H1 (cell line): ENCODE results near the gene S100A13. TPM values are rescaled to one million over a fixed set of nuclear protein-coding genes. Genes with fewer than 3 reads are reported as not detected.
"Not testable (repeated sequence)": the region's sequence is repeated elsewhere in the genome, so short reads cannot be mapped to it uniquely, and the experiment has no call there.

Experiments used
- CTCF ChIA-PET: fragments of 300-600 bp; sonication (Branson Sonifier 250); formaldehyde crosslinking; loops from one replicate; lab custom pipeline; 2021; ENCODE audit not compliant: partially characterized antibody; lab: Charles Lee
- POLR2A ChIA-PET: fragments of 300-600 bp; sonication (Branson Sonifier 250); formaldehyde crosslinking; loops from one replicate; lab custom pipeline; 2021; ENCODE audit warnings: inconsistent platforms; ENCODE audit not compliant: partially characterized antibody; lab: Charles Lee
- DNase-seq, 2 experiments: peaks; one replicate each; pipeline versions ENCODE4 v3.0.0 to v3.0.0-alpha.2; 2010 to 2022; ENCODE audit warnings: low spot score in 2 of 2, low read depth in 1 of 2, mixed read lengths in 1 of 2
- FAIRE-seq: peaks from 2 replicates; lab custom pipeline; 2011; peaks lifted over from hg19 to GRCh38; lab: Jason Lieb, UNC
- H2AFZ ChIP-seq: 2 replicates; pipeline ENCODE4 v1.8.1; 2012; ENCODE audit warnings: low read length, inconsistent platforms
- H2AK5ac ChIP-seq: 2 replicates; pipeline ENCODE4 v1.6.1; 2013; ENCODE audit warnings: low read depth, low read length
- H2BK120ac ChIP-seq: replicated peaks from 2 replicates; pipeline ENCODE3; 2013; ENCODE audit warnings: low read depth, low read length, inconsistent platforms
- H2BK12ac ChIP-seq: 2 replicates; pipeline ENCODE4 v1.6.1; 2013; ENCODE audit warnings: low read depth, low read length
- H2BK15ac ChIP-seq: 2 replicates; pipeline ENCODE4 v1.6.1; 2013; ENCODE audit warnings: low read length
- H2BK20ac ChIP-seq: 2 replicates; pipeline ENCODE4 v1.6.1; 2013; ENCODE audit warnings: low read length
- H2BK5ac ChIP-seq: 2 replicates; pipeline ENCODE4 v1.6.1; 2013; ENCODE audit warnings: low read depth, low read length
- H3K14ac ChIP-seq: 2 replicates; pipeline ENCODE4 v1.6.1; 2013; ENCODE audit warnings: inconsistent platforms; ENCODE audit not compliant: insufficient read length
- H3K18ac ChIP-seq: 2 replicates; pipeline ENCODE4 v1.6.1; 2013; ENCODE audit warnings: low read length; ENCODE audit errors: extremely low read depth
- H3K23ac ChIP-seq: 2 replicates; pipeline ENCODE4 v1.6.1; 2013; ENCODE audit warnings: inconsistent platforms; ENCODE audit not compliant: insufficient read length
- H3K23me2 ChIP-seq: 2 replicates; pipeline ENCODE4 v1.6.1; 2013; ENCODE audit warnings: low read depth, low read length
- H3K27ac ChIP-seq: 2 replicates; pipeline ENCODE4 v1.6.1; 2011; ENCODE audit warnings: low read depth, low read length, inconsistent platforms
- H3K27me3 ChIP-seq, 4 experiments: replicated peaks in 1 of 4; 1 replicate in 1 of 4; 2 replicates in 3 of 4; pipeline versions ENCODE4 v1.6.1 to v1.8.1; 2011 to 2013; ENCODE audit warnings: low read length in 3 of 4, mild to moderate bottlenecking in 3 of 4, inconsistent platforms in 2 of 4, mixed read lengths in 2 of 4, moderate library complexity in 1 of 4; ENCODE audit not compliant: control insufficient read depth in 3 of 4, insufficient read depth in 3 of 4; ENCODE audit errors: extremely low read depth in 1 of 4
- H3K36me3 ChIP-seq, 4 experiments: 2 replicates each; pipeline versions ENCODE4 v1.6.1 to v1.8.1; 2011 to 2013; ENCODE audit warnings: mild to moderate bottlenecking in 4 of 4, low read length in 3 of 4, moderate library complexity in 2 of 4, control low read depth in 1 of 4, inconsistent platforms in 1 of 4; ENCODE audit not compliant: insufficient read depth in 4 of 4, control insufficient read depth in 2 of 4
- H3K4ac ChIP-seq: replicated peaks from 2 replicates; pipeline ENCODE3; 2013; ENCODE audit warnings: low read length, low read depth, mixed read lengths, inconsistent platforms; ENCODE audit not compliant: insufficient read length
- H3K4me1 ChIP-seq, 4 experiments: replicated peaks in 1 of 4; 1 replicate in 1 of 4; 2 replicates in 3 of 4; pipeline versions ENCODE4 v1.6.1 to v1.8.1; 2011 to 2013; ENCODE audit warnings: low read length in 3 of 4, inconsistent platforms in 2 of 4, mixed read lengths in 1 of 4; ENCODE audit not compliant: insufficient read depth in 4 of 4, control insufficient read depth in 3 of 4
- H3K4me2 ChIP-seq, 2 experiments: 2 replicates each; pipeline versions ENCODE4 v1.6.1 to v1.8.1; 2011 to 2013; ENCODE audit warnings: low read depth in 2 of 2, low read length in 2 of 2, control low read depth in 1 of 2, inconsistent platforms in 1 of 2, mild to moderate bottlenecking in 1 of 2; ENCODE audit not compliant: insufficient read depth in 1 of 2
- H3K4me3 ChIP-seq, 4 experiments: fragments of 200-600, 300-600 bp in 1 of 4; sonication (generic), shearing (Covaris generic), sonication (Bioruptor Twin) in 1 of 4; 2 replicates each; pipeline versions ENCODE4 v1.5.1 to v1.8.1; 2011 to 2016; ENCODE audit warnings: low read length in 4 of 4, low read depth in 3 of 4, control low read depth in 2 of 4, inconsistent platforms in 2 of 4, mild to moderate bottlenecking in 2 of 4, mixed read lengths in 1 of 4, moderate library complexity in 1 of 4; ENCODE audit not compliant: insufficient read depth in 2 of 4; ENCODE audit errors: extremely low read depth in 1 of 4
- H3K56ac ChIP-seq: replicated peaks from 2 replicates; pipeline ENCODE3; 2013; ENCODE audit warnings: low read depth, mild to moderate bottlenecking, mixed read lengths, low read length, inconsistent platforms; ENCODE audit not compliant: insufficient read length
- H3K79me1 ChIP-seq: 2 replicates; pipeline ENCODE4 v1.6.1; 2013; ENCODE audit warnings: low read depth, low read length, control low read depth
- H3K79me2 ChIP-seq, 2 experiments: 2 replicates each; pipeline versions ENCODE4 v1.6.1 to v1.8.1; 2012 to 2013; ENCODE audit warnings: low read length in 2 of 2, mild to moderate bottlenecking in 2 of 2, inconsistent platforms in 1 of 2; ENCODE audit not compliant: insufficient read depth in 2 of 2, control insufficient read depth in 1 of 2
- H3K9ac ChIP-seq, 4 experiments: replicated peaks in 1 of 4; 1 replicate in 1 of 4; 2 replicates in 3 of 4; pipeline versions ENCODE4 v1.6.1 to v1.8.1; 2011 to 2013; ENCODE audit warnings: low read depth in 3 of 4, low read length in 3 of 4, control low read depth in 2 of 4, mild to moderate bottlenecking in 2 of 4, moderate library complexity in 2 of 4, inconsistent platforms in 1 of 4; ENCODE audit errors: extremely low read depth in 1 of 4
- H3K9me3 ChIP-seq, 2 experiments: 2 replicates each; pipeline versions ENCODE4 v1.6.1 to v1.8.1; 2012 to 2013; ENCODE audit warnings: mild to moderate bottlenecking in 2 of 2, moderate library complexity in 2 of 2, control low read depth in 1 of 2, inconsistent platforms in 1 of 2, low read depth in 1 of 2, low read length in 1 of 2, mixed read lengths in 1 of 2; ENCODE audit not compliant: insufficient read depth in 2 of 2
- H4K20me1 ChIP-seq, 2 experiments: replicated peaks in 1 of 2; 2 replicates each; pipeline versions ENCODE3 to v1.8.1; 2011 to 2013; ENCODE audit warnings: inconsistent platforms in 2 of 2, low read length in 2 of 2, mild to moderate bottlenecking in 1 of 2; ENCODE audit not compliant: insufficient read depth in 2 of 2, control insufficient read depth in 1 of 2
- H4K5ac ChIP-seq: 2 replicates; pipeline ENCODE4 v1.6.1; 2013; ENCODE audit warnings: low read length, low read depth, mixed read lengths, inconsistent platforms; ENCODE audit not compliant: insufficient read length
- H4K8ac ChIP-seq: 2 replicates; pipeline ENCODE4 v1.8.0; 2013; ENCODE audit warnings: mild to moderate bottlenecking, moderate library complexity, low read length, inconsistent platforms; ENCODE audit not compliant: insufficient read depth; ENCODE audit errors: extremely low read depth
- H4K91ac ChIP-seq: replicated peaks from 2 replicates; pipeline ENCODE3; 2013; ENCODE audit warnings: low read length, mixed read lengths, inconsistent platforms; ENCODE audit not compliant: insufficient read length
- WGBS, 2 experiments: shearing (Covaris generic) in 1 of 2; methylation state at CpG; one replicate each; pipeline versions ENCODE4 v1.1.6 to v1.1.7; 2013 to 2015; ENCODE audit warnings: low lambda C conversion rate in 2 of 2, mixed read lengths in 2 of 2, inconsistent platforms in 1 of 2, low coverage in 1 of 2, missing lambda C conversion rate in 1 of 2; ENCODE audit not compliant: insufficient replicate concordance in 2 of 2, insufficient coverage in 1 of 2, insufficient read length in 1 of 2; ENCODE audit errors: extremely low coverage in 1 of 2, missing lambda C conversion rate in 1 of 2; 5-methylcytosine and 5-hydroxymethylcytosine counted together
- polyA plus RNA-seq, 7 experiments: library from polyadenylated mRNA; depleted of rRNA in 3 of 7; stranded (reverse) in 5 of 7; unstranded in 2 of 7; fragments of >200 nt in 5 of 7; fragments of 200-250 nt in 2 of 7; gene quantifications; 1 replicate in 5 of 7; 2 replicates in 1 of 7; 4 replicates in 1 of 7; pipeline versions ENCODE4 v1.2.1 to v1.2.3, GENCODE V29; 2011 to 2013; ENCODE audit warnings: missing spikeins in 2 of 7, mixed read lengths in 2 of 7
- total RNA-seq: library from RNA; stranded (reverse); fragmentation: NEBNext Ultra II Directional; extraction: Animal tissue kit (Norgen Biotek cat#: 25700); gene quantifications from 2 replicates; pipeline ENCODE4 v1.2.1, GENCODE V29; 2021

The S100A13 gene
- total and polyA plus RNA-seq, 2 of the 8 experiments (the other 6 are each of a cell fraction or from before 2014, with no cell fraction given): 63.6 to 127 TPM

DNA sequence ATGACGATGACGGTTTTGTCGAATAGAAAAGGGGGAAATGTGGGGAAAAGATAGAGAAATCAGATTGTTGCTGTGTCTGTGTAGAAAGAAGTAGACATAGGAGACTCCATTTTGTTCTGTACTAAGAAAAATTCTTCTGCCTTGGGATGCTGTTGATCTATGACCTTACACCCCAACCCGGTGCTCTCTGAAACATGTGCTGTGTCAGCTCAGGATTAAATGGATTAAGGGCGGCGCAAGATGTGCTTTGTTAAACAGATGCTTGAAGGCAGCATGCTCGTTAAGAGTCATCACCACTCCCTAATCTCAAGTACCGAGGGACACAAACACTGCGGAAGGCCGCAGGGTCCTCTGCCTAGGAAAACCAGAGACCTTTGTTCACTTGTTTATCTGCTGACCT is 51.8 kb downstream of the S100A13 start:
- H4K20me1 ChIP-seq, FAIRE-seq, H3K36me3 ChIP-seq, H3K9ac ChIP-seq, H3K4me3 ChIP-seq, H2AFZ ChIP-seq, H4K5ac ChIP-seq, H4K91ac ChIP-seq, H2BK20ac ChIP-seq, H3K27me3 ChIP-seq, H3K27ac ChIP-seq, H2BK120ac ChIP-seq, H3K23me2 ChIP-seq, H3K4me2 ChIP-seq, H3K79me2 ChIP-seq, H3K4me1 ChIP-seq, H4K8ac ChIP-seq, H3K18ac ChIP-seq, DNase-seq, H2BK15ac ChIP-seq, H2BK12ac ChIP-seq, H2BK5ac ChIP-seq, H3K14ac ChIP-seq, H3K4ac ChIP-seq, H2AK5ac ChIP-seq, H3K23ac ChIP-seq, H3K56ac ChIP-seq, H3K79me1 ChIP-seq: not testable (repeated sequence)
- 85% methylated on average over 7 of the region's 10 CpGs; no CpG with 5 or more reads in 1 of the 2 experiments for WGBS, 2 experiments
- peaks cover 0 to 10% of the 10 kb centered on the region in 2 experiments; a peak in 1 of 4 replicates for H3K9me3 ChIP-seq
- POLR2A ChIA-PET: interaction anchor here (1.0 to 1.6 kb wide), 2 partner anchors 39 to 58 kb away, joined by 3 to 5 read pairs; partner anchors contain the start of gene CHTOP
- CTCF ChIA-PET: interaction anchor here (1.9 to 5.7 kb wide), 5 partner anchors 40 to 222 kb away, joined by 4 to 64 read pairs (median 13); partner anchors contain the start of genes S100A14 and S100A16

DNA sequence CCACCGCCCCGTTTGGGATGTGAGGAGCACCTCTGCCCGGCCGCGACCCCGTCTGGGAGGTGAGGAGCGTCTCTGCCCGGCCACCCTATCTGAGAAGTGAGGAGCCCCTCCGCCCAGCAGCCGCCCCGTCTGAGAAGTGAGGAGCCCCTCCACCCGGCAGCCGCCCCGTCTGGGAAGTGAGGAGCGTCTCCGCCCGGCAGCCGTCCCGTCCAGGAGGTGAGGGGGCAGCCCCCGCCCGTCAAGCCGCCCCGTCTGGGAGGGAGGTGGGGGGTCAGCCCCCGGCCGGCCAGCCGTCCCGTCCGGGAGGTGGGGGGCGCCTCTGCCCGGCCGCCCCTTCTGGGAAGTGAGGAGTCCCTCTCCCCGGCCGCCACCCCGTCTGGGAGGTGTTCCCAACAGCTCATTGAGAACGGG is 52.2 kb downstream of the S100A13 start:
- H4K5ac ChIP-seq, H2BK15ac ChIP-seq, H3K79me2 ChIP-seq, H3K23ac ChIP-seq, H3K27ac ChIP-seq, H4K8ac ChIP-seq, H3K18ac ChIP-seq, FAIRE-seq, H3K23me2 ChIP-seq, H3K79me1 ChIP-seq, H3K4me3 ChIP-seq, H3K4ac ChIP-seq, H2AFZ ChIP-seq, H3K9ac ChIP-seq, H4K91ac ChIP-seq, H3K14ac ChIP-seq, H3K56ac ChIP-seq, H3K4me2 ChIP-seq, DNase-seq, H3K27me3 ChIP-seq, H4K20me1 ChIP-seq, H2BK20ac ChIP-seq, H2BK12ac ChIP-seq, H3K36me3 ChIP-seq, H2BK5ac ChIP-seq, H2BK120ac ChIP-seq, H3K4me1 ChIP-seq, H2AK5ac ChIP-seq: not testable (repeated sequence)
- H3K9me3 ChIP-seq: peaks cover 0 to 10% of the 10 kb centered on the region in 2 experiments; a peak in 1 of 4 replicates
- 86% methylated on average over 10 of the region's 35 CpGs; no CpG with 5 or more reads in 1 of the 2 experiments for WGBS, 2 experiments
- POLR2A ChIA-PET: interaction anchor here (1.6 kb wide), 1 partner anchor 59 kb away, joined by 5 read pairs; the partner anchor contains the start of gene CHTOP
- CTCF ChIA-PET: interaction anchor here (3.3 to 5.7 kb wide), 3 partner anchors 41 to 60 kb away, joined by 13 to 64 read pairs (median 28); partner anchors contain the start of genes S100A14 and S100A16
